Measurements from ENCODE around the gene UBE2H. TPM values are rescaled to one million over a fixed set of nuclear protein-coding genes. Genes with fewer than 3 reads are reported as not detected.

The UBE2H gene
- total RNA-seq, 2 donors from 2014 or later = 72.6 to 81.8 TPM

- no peaks in the 10 kb centered on the region for H3K36me3 ChIP-seq
- no peaks in the 10 kb centered on the region for H3K27me3 ChIP-seq
- DNase-seq (ENCODE audit: low spot score) = no peak
- H3K27ac ChIP-seq = no peak overlapping the region
- H3K9me3 ChIP-seq = no peaks in the 10 kb centered on the region
- peaks cover 0 to 41% of the 10 kb centered on the region in 2 donors for H3K4me1 ChIP-seq
- H3K4me3 ChIP-seq = no peak overlapping the region
- TF ChIP-seq, protein P1, sequence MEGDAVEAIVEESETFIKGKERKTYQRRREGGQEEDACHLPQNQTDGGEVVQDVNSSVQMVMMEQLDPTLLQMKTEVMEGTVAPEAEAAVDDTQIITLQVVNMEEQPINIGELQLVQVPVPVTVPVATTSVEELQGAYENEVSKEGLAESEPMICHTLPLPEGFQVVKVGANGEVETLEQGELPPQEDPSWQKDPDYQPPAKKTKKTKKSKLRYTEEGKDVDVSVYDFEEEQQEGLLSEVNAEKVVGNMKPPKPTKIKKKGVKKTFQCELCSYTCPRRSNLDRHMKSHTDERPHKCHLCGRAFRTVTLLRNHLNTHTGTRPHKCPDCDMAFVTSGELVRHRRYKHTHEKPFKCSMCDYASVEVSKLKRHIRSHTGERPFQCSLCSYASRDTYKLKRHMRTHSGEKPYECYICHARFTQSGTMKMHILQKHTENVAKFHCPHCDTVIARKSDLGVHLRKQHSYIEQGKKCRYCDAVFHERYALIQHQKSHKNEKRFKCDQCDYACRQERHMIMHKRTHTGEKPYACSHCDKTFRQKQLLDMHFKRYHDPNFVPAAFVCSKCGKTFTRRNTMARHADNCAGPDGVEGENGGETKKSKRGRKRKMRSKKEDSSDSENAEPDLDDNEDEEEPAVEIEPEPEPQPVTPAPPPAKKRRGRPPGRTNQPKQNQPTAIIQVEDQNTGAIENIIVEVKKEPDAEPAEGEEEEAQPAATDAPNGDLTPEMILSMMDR (IDR thresholded peaks at IDR 0.05) = no peak
These were observed 101.0 kb downstream of the UBE2H start for GRCh38 chr7:129851809-129852208.

GRCh38 chr7:129851174-129851573, 101.6 kb downstream of the UBE2H start:
- Histone ChIP-seq H3K4me1 (peaks cover 0 to 43% of the 10 kb centered on the region in 2 donors), H3K4me3 (no peak overlapping the region), H3K27ac (no peak overlapping the region), H3K9me3 (no peaks in the 10 kb centered on the region), H3K27me3 (no peaks in the 10 kb centered on the region), H3K36me3 (no peaks in the 10 kb centered on the region)
- TF ChIP-seq, protein P1 (IDR thresholded peaks at IDR 0.05) = no peak
- no peak for DNase-seq (ENCODE audit: low spot score)

GRCh38 chr7:129848436-129848835, 104.3 kb downstream of the UBE2H start:
- TF ChIP-seq, protein P1 (IDR thresholded peaks at IDR 0.05) = no peak
- H3K27ac ChIP-seq = no peak overlapping the region

GRCh38 chr7:129845972-129846327, 106.8 kb downstream of the UBE2H start:
- H3K9me3 ChIP-seq = no peaks in the 10 kb centered on the region
- H3K4me3 ChIP-seq = no peak overlapping the region
- no peak for DNase-seq (ENCODE audit: low spot score)
- no peaks in the 10 kb centered on the region for H3K27me3 ChIP-seq
- TF ChIP-seq, protein P1 (IDR thresholded peaks at IDR 0.05) = no peak
- peaks cover 0 to 44% of the 10 kb centered on the region in 2 donors for H3K4me1 ChIP-seq
- H3K27ac ChIP-seq = peak overlapping the region in 1 of 2 donors; percentile 55
- H3K36me3 ChIP-seq = no peaks in the 10 kb centered on the region

More at GRCh38 chr7:129848436-129848835, 104.3 kb downstream of the UBE2H start:
- peaks cover 0 to 41% of the 10 kb centered on the region in 2 donors for H3K4me1 ChIP-seq
- H3K4me3 ChIP-seq = no peak overlapping the region
- H3K36me3 ChIP-seq = no peaks in the 10 kb centered on the region
- H3K27me3 ChIP-seq = no peaks in the 10 kb centered on the region
- no peak for DNase-seq (ENCODE audit: low spot score)
- no peaks in the 10 kb centered on the region for H3K9me3 ChIP-seq

GRCh38 chr7:129845178-129845971, 107.4 kb downstream of the UBE2H start:
- peak overlapping the region in 1 of 2 donors; percentile 55 for H3K27ac ChIP-seq

More at GRCh38 chr7:129845178-129845971, 107.4 kb downstream of the UBE2H start:
- Histone ChIP-seq H3K4me1 (peaks cover 0 to 49% of the 10 kb centered on the region in 2 donors), H3K9me3 (no peaks in the 10 kb centered on the region), H3K4me3 (no peak overlapping the region), H3K27me3 (no peaks in the 10 kb centered on the region), H3K36me3 (no peaks in the 10 kb centered on the region)
- TF ChIP-seq, protein P1 (IDR thresholded peaks at IDR 0.05) = no peak
- DNase-seq (ENCODE audit: low spot score) = no peak

Data from right atrium auricular region (tissue), 2 donors.